Upper lobe of left lung (tissue), 6 donors: ENCODE data around the gene ZHX3. TPM values are rescaled to one million over a fixed set of nuclear protein-coding genes. Genes with fewer than 3 reads are reported as not detected.

Experiments
- ATAC-seq, 2 donors: fragments of 200-7000 bp; cut with Tn5 transposase; one replicate each; pipeline ENCODE4 v1.9.1; 2022; ENCODE audit warnings: mild to moderate bottlenecking in 2 of 2, moderate library complexity in 2 of 2; ENCODE audit not compliant: low FRiP score in 2 of 2
- DNase-seq, 2 donors: peaks; one replicate each; pipeline ENCODE4 v3.0.0-alpha.2; 2019 to 2020
- H3K27ac ChIP-seq, 4 donors: fragments of 200-600 bp; sonication (generic); one replicate each; pipeline ENCODE4 v1.5.1; 2016 to 2019
- H3K27me3 ChIP-seq, 4 donors: fragments of 200-600 bp; sonication (generic); one replicate each; pipeline ENCODE4 v1.5.1; 2017 to 2019
- H3K36me3 ChIP-seq, 4 donors: fragments of 200-600 bp; sonication (generic); one replicate each; pipeline ENCODE4 v1.5.1; 2016 to 2019
- H3K4me1 ChIP-seq, 4 donors: fragments of 200-600 bp; sonication (generic); one replicate each; pipeline ENCODE4 v1.5.1; 2018 to 2019
- H3K4me3 ChIP-seq, 4 donors: fragments of 200-600 bp; sonication (generic); one replicate each; pipeline ENCODE4 v1.5.1; 2017 to 2019; ENCODE audit warnings: mild to moderate bottlenecking in 2 of 4, moderate library complexity in 1 of 4
- H3K9me3 ChIP-seq, 4 donors: fragments of 200-600 bp; sonication (generic); one replicate each; pipeline ENCODE4 v1.5.1; 2018 to 2019
- CTCF ChIP-seq, 6 experiments: fragments of 450-650 bp in 4 of 6; fragments of 200-600 bp in 2 of 6; sonication (generic) in 2 of 6; IDR thresholded peaks; one replicate each; pipeline ENCODE4 v1.5.1; 2016 to 2019; ENCODE audit warnings: antibody characterized with exemption in 6 of 6
- EP300 ChIP-seq, 4 donors: sonication (generic); formaldehyde crosslinking; IDR thresholded peaks; one replicate each; pipeline ENCODE4 v1.5.1; 2017; ENCODE audit warnings: antibody characterized with exemption in 4 of 4, control low read depth in 2 of 4
- POLR2A ChIP-seq, 4 donors: fragments of 450-650 bp; IDR thresholded peaks; one replicate each; pipeline ENCODE4 v1.5.1; 2016 to 2017; ENCODE audit warnings: antibody characterized with exemption in 4 of 4, mild to moderate bottlenecking in 2 of 4
- POLR2AphosphoS5 ChIP-seq, 2 donors: sonication (generic); formaldehyde crosslinking; IDR thresholded peaks; one replicate each; pipeline ENCODE4 v1.5.1; 2017; ENCODE audit warnings: antibody characterized with exemption in 2 of 2
- WGBS, 2 donors: methylation state at CpG; one replicate each; pipeline ENCODE4 v1.1.5; 2017 to 2018; 5-methylcytosine and 5-hydroxymethylcytosine counted together
- total RNA-seq, 6 donors: library from RNA; depleted of rRNA in 4 of 6; stranded (reverse); fragments of >200 nt in 4 of 6; gene quantifications; one replicate each; pipeline versions ENCODE4 v1.1.0 to v1.2.1, GENCODE V29; 2016 to 2021
- donor health status: DM: no; HTN: no; CAD: no; lungs with moderate emphysema.
- donor health status: DM: no; HTN: yes; CAD: no; lungs with severe emphysema.

The ZHX3 gene
- total RNA-seq, 6 donors from 2014 or later: 30.4 to 57.5 (median 44.9) TPM

- ATAC-seq: no peak
These were observed 32.4 kb upstream of the ZHX3 start for GRCh38 chr20:41349943-41350342.

GRCh38 chr20:41349266-41349665 lies 31.7 kb upstream of the ZHX3 start:
- Histone ChIP-seq H3K4me3 (no peak overlapping the region), H3K27ac (no peak overlapping the region), H3K9me3 (no peaks in the 10 kb centered on the region), H3K4me1 (peaks cover 0 to 3% (median 0%) of the 10 kb centered on the region in 4 donors), H3K36me3 (peaks cover 0 to 30% (median 12%) of the 10 kb centered on the region in 4 donors), H3K27me3 (no peaks in the 10 kb centered on the region)
- ATAC-seq (no peak), DNase-seq (no peak)
- TF ChIP-seq CTCF (IDR thresholded peaks at IDR 0.05): no peak
- no peak for TF ChIP-seq POLR2A (IDR thresholded peaks at IDR 0.05)
- no peak for TF ChIP-seq POLR2AphosphoS5 (IDR thresholded peaks at IDR 0.05)
- no peak for TF ChIP-seq EP300 (IDR thresholded peaks at IDR 0.05)
- 84 to 96% methylated on average over 2 of the region's 2 CpGs for WGBS, 2 donors

More at GRCh38 chr20:41349943-41350342, 32.4 kb upstream of the ZHX3 start:
- TF ChIP-seq POLR2A (IDR thresholded peaks at IDR 0.05) (no peak), CTCF (IDR thresholded peaks at IDR 0.05) (no peak), EP300 (IDR thresholded peaks at IDR 0.05) (no peak), POLR2AphosphoS5 (IDR thresholded peaks at IDR 0.05) (no peak)
- Histone ChIP-seq H3K27ac (no peak overlapping the region), H3K9me3 (no peaks in the 10 kb centered on the region), H3K27me3 (no peaks in the 10 kb centered on the region), H3K4me1 (no peaks in the 10 kb centered on the region), H3K36me3 (peaks cover 0 to 30% (median 12%) of the 10 kb centered on the region in 4 donors), H3K4me3 (no peak overlapping the region)
- no peak for DNase-seq
- WGBS, 2 donors: 90 to 93% methylated on average over 2 to 7 of the region's 7 CpGs

DNA sequence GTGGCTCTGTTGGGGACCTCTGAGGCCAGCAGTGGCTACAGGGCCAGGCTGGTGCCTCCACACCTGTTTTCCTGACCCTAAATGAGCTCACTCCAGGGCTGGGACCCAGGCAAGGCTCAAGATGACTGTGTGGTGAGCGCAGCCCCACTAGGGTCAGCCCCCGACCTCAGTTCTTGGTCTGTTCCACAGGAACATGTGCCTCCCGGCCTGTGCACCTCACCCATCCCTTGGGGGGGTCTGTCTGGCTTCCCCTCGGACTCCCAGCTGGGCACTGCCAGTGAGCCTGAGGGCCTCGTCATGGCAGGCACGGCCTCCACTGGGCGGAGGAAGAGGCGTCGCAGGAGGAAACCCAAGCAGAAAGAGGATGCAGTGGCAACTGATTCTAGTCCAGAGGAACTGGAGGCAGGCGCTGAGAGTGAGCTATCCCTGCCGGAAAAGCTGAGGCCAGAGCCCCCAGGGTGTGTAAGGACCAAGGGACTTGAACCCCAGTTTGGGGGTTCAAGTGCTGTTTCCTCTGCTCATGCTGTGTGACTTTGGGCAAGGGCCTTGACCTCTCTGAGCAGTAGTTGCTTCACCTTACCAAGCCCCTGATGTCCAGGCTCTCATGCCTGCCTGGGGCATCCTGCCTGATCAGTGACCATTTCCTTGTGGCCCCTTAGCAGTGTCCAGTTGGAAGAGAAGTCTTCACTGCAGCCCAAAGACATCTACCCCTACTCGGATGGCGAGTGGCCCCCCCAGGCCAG lies 31.1 kb upstream of the ZHX3 start:
- Histone ChIP-seq H3K9me3 (no peaks in the 10 kb centered on the region), H3K4me1 (peaks cover 0 to 7% (median 0%) of the 10 kb centered on the region in 4 donors), H3K36me3 (peaks cover 0 to 30% (median 12%) of the 10 kb centered on the region in 4 donors), H3K27ac (no peak overlapping the region), H3K27me3 (no peaks in the 10 kb centered on the region), H3K4me3 (no peak overlapping the region)
- WGBS, 2 donors: 89 to 93% methylated on average over 12 to 13 of the region's 13 CpGs
- ATAC-seq (no peak), DNase-seq (no peak)
- TF ChIP-seq POLR2A (IDR thresholded peaks at IDR 0.05) (no peak), POLR2AphosphoS5 (IDR thresholded peaks at IDR 0.05) (no peak), CTCF (IDR thresholded peaks at IDR 0.05) (no peak), EP300 (IDR thresholded peaks at IDR 0.05) (no peak)

- no peaks in the 10 kb centered on the region for H3K9me3 ChIP-seq
- ATAC-seq (no peak), DNase-seq (no peak)
- no peak overlapping the region for H3K27ac ChIP-seq
- 84 to 91% methylated on average over 9 to 11 of the region's 13 CpGs for WGBS, 2 donors
- H3K36me3 ChIP-seq: peaks cover 0 to 30% (median 12%) of the 10 kb centered on the region in 4 donors
- TF ChIP-seq EP300 (IDR thresholded peaks at IDR 0.05) (no peak), CTCF (IDR thresholded peaks at IDR 0.05) (no peak), POLR2A (IDR thresholded peaks at IDR 0.05) (no peak), POLR2AphosphoS5 (IDR thresholded peaks at IDR 0.05) (no peak)
- H3K4me1 ChIP-seq: peaks cover 0 to 7% (median 0%) of the 10 kb centered on the region in 4 donors
- no peaks in the 10 kb centered on the region for H3K27me3 ChIP-seq
- no peak overlapping the region for H3K4me3 ChIP-seq
These were observed 30.2 kb upstream of the ZHX3 start for GRCh38 chr20:41347523-41348429.
